Measurements from ENCODE around the gene CDH26.

CDH26 gene

DNA sequence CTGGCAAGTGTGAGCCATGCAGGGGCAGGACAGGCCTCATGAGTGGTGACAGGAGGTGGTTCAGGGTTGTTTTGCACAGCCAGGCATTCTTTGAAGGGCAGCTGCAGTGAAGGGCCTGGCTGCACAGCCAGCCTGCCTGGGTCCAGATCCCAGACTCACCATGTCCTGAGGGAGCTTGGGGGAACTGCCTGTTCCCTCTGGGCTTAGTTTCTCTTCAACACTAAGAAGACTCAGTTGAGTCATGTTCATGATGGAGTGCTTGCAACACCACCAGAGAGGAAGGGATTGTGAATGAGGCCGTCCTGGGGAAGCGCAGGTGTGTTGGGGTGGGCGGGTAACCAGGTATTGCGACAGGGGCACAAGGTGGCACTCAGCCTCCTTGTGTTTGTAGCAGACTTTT, 102.4 kb downstream of the CDH26 start:
- no peak for DNase-seq

DNA sequence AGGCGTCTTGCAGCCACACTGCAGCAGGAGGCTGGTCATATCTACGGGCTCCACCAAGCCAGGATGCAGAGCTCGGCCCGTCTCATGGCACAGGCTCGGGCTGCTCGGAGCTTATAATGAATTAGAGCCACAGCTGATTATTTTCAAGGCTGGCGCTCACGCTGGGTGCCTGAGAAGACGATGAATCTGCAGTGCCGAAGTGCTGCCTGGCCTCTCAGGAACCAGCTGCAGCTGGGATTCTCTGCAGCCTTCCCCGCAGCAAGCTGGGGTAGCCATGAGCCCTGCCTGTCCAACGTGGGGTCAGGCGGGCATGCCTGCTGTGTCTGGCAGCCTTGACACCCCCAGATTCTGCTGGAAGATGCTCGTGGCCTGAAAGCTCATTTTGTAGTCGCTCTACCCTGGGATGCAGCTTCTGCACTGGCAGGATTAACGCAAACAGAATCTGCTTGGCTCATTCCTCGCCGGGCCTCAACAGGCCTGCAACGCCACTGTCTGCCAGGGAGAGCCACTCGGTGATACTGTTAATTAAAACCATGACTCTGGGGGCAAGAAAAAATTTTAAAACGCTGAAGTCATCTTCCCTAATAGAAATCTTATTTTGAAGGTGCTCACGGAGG, 104.3 kb downstream of the CDH26 start:
- DNase-seq, result peak in 34 of 51 donors; percentile 11 to 67 (median 30)

DNA sequence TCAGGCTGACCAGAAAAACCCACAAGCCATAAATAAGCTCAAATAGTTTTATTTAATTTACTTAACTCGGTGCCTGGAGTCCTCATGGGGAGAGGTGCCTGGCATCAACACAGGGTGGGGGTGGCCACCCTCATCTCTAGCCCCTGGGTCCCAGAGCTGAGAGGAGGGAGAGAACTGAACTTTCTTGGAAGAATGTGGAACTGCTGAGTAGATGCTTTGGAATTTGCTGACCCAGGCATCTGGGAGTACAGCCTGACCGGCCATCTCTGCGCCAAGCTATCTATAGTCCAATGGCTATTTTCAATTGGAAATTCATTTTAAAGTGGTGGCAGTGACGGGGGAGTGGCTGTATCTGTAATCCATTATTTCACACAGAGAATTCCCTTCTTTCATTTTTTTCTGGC, 104.8 kb downstream of the CDH26 start:
- no peak for DNase-seq

DNA sequence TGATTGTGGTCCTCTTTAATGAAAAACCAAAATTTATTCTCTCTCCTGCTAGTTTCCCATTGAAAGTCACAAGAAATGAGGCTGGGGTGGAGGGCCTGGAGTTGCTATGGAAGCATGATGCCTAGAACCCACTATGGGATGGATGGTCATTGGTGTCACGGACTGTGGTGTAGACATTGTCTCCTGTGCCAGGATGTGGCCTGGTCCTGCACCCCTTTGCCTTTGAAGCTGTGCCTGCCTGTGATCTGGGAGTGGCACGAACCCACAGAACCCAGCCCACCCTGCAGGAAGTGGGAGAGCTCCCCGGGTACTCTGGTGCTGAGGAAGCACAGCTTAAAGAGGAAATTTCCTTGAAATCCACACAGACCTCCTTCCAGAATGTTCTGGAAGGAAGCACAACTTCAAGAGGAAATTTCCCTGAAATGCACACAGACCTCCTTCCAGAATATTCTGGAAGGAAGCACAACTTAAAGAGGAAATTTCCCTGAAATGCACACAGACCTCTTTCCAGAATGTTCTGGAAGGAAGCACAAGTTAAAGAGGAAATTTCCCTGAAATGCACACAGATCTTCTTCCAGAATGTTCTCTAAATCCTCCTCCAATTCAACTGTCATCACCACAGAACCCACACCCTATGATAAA, 105.6 kb downstream of the CDH26 start:
- DNase-seq, result no peak

Data from hypothalamus (tissue), 51 donors.